ENCODE results near the gene SIM1.
"Not testable (repeated sequence)": the region's sequence is repeated elsewhere in the genome, so short reads cannot be mapped to it uniquely, and the experiment has no call there.

The SIM1 gene

DNA sequence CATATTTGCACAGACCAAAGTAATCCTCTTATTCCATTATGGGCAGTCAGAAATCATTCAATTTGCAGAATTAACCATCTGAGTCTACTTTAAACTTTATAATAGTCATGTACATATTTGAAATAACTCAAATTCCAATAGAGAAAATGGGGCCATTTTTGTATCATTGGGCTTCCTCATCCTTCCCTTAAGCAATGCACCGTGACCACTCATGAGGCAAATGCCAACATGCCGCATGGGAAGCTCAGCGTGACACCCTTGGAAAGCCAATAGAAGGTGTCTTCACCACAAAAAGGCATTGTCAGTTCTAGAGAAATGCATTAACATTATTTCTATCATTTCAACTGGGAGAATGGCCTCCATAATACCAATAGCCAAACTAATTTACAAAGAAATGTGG lies 38.5 kb downstream of the SIM1 start:
- DNase-seq, result no peak

DNA sequence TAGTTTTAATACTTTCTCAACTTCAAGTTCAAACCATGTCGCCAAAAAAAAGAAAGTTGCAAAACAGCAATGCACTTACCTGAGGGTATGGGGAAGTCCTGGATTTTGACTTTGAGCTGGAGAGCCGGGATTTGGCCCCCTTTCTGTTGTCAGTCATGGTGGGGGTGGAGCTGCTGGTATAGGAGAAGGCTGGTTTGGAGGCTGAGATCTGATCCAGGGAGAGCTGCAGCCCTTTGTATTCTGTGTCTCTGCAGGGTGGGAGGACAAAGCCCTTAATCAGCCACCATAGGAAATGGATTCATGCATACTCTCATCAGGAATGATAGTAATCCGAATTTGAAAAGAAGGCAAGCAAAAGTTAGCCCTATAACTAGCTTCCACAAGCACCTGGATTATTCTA lies 44.0 kb downstream of the SIM1 start:
- DNase-seq, result no peak

DNA sequence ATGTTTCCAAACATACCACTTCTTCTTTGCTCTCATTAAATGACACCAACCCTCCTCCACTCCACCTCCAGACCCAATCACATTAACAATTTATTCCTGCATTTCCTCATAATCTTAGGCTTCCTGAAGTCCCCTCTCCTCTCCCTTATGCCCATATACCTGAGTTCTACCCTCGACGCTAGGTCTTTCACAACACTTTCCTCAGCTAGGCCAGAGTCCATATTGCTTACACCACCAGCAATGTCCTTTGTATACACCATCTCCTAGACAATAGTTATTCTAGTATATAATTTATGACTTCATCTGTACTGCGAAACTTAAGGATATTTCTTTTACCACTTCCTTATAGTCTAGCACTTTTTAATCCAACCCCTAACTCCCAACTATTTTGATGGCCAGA lies 47.7 kb downstream of the SIM1 start:
- DNase-seq, result no peak

DNA sequence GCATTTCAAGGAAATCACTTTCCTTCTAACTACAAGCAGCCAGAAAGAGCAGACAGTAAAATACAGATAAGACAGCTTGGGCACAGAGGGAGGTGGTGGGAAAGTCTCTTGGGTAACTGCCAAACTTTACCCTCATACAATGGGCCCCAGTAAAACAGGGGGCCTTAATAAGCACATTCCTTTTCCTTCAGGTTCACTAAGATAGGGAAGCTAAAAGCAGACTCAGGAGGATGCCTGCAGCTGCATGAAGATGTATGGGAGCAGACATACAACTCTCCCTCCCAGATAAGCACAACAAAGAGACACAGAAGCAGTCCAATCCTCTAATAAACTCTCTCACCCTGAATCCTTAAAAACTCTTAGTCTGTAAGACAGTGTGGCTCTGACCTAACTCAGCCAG lies 49.0 kb downstream of the SIM1 start:
- no peak for DNase-seq

DNA sequence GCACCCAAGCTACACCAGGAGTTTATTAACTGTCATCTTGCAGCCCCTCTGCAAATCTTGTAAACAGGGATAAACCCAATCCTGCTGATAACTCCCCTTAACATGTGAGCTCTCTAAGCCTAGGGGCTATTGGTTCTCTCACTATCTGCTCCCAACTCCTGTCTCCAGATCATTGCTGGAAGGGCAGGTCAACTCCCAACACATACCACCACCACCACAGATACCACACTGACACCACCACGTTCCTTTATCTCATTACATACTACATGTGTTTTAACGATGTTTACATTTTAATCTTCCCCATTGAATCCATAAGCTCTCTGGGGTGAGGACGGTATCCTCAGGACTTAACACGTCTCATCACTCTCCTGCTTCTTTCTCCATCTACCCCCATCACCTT lies 51.8 kb downstream of the SIM1 start:
- no peak for DNase-seq

DNA sequence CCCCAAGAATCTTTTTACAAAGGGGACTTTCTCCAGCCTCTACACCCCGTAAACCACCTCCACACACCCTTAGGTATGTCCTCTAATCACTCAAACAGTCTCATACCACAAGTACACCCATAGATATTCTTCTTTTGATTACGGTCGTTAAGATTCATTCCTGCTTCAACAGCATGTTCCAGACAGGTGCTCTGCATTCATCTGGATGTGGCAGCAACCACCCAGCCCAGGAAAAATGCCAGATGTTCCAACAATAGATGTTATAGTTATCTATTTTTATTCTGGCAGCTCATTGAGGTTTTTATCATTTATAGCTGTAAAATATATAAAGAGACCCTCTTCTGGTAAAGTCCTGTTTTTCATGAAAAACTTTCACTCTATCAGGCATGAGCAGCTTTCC lies 60.7 kb downstream of the SIM1 start:
- no peak for DNase-seq

DNA sequence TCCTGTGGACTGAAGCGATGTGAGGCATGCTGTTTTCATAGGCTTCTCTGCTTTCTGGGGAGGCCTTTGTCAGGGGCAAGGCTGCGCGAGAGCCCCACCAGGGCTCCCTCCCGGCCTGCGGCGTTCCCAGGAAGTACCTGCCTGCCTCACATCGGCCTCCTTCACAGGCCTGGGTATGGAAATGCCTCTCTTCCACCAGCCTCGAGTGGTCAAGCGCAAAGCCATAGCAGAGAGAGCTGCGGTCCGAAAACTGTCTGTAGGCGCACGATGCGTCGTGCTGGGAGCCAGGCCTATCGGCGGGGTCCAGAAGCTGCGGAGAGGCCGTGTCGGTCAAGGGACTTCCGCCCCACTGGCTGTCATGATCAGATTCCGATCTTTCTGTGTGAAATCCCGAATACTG lies 71.2 kb downstream of the SIM1 start:
- no peak for DNase-seq

DNA sequence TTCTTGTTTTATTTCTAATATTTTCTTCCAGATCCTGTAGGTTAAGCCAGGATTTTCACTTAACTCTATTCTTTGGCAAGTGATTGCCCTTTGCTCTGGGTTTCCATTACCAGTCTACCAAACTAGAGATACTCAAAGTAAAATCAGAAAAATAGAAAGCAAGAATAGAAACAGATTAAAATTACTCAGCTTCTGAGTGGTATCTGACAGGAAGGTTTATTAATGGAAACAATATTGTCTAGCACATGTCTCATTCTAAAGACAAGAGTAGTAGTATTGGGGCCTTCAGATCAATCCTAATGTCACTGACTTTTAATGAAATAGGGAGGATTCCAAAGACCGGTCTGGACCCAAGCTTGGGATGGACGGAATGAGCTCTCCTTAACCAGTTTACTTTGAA lies 72.3 kb downstream of the SIM1 start:
- DNase-seq, result no peak

DNA sequence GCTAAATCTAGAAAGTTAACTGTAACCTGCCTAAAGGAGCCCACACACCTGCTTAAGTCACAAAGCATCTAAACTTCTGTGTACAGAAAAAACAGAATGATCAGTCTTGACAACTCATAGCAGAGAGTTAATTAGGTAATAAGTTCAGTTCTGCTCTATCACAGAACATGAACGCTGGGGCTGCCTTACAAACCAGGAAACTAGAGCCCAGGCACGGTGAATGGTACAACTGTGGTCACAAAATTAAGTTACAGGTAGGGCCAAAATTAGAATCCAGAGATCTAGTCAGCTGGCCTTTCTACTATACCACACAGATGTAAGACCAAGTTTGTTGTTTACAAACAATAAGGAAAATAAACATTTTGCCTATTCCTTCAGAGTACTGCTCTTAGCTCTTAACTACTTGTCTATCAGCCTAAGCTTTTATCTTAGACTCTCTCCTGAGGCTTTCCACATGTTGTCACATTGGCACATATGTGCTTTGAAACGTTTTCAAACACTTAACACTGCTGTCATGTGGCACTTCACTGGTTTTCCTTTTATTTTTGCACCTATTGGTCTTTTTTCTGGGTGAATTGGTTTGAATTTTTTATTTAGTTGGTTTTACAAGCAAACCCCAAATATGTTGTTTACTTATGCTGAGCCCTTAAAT lies 75.7 kb downstream of the SIM1 start:
- no peak for DNase-seq

DNA sequence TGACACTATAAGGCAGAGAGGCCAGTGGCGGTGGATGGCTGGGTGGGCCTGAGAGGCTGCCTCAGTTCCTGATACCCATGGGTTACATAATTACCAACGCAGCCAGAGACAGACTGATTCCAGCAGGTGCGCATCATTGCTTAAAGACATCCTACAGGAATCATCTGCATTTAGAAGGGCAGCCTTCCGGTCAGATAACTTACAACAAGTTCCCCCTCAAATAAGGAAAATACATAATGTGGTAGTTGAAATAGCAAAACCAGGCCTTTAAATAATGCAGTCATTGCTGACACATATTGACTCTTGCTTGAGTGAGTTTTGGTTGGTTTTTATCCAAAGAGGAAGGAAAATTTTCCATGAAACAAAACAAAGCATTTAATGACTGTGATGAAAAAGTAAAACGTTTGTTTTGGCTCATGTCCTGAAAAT lies 81.9 kb downstream of the SIM1 start:
- no peak for DNase-seq

DNA sequence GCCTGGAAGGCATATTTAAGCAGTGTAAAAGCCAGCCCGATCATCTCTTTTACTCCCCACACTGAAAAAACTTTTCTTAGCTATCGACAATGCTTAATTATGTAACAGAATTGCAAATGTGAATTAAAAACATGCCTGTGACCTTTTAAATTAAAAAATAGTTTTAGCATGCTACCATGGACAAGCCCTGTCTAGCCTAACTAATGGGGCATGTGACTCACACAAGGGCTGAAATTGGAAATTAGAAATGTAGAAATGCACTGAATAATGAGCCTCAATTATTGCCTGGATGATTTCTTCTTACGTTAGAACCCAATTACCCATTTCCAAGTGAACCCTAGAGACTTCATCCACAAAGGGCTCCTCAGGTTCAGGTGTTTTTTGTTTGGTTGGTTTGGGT lies 82.7 kb downstream of the SIM1 start:
- DNase-seq, result no peak

DNA sequence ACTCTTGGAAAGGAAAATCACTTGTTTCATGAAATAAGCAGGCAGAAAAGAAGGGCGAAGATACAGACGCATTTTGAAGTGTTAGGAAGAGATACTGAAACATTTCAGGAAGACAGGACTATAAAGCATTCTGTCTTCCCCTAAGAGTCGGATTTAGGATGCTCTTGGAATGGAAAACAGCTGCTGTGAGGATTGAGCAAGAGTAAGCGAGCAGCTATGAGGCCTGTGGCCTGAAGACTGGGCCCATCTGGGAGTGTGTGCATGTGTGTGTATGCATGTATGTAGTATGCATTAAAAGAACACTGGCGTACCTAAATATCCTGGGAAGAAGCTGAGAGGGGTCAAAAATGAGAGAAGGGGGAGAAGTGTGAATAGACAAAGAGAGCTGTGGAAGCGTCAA lies 83.6 kb downstream of the SIM1 start:
- DNase-seq, result no peak

DNA sequence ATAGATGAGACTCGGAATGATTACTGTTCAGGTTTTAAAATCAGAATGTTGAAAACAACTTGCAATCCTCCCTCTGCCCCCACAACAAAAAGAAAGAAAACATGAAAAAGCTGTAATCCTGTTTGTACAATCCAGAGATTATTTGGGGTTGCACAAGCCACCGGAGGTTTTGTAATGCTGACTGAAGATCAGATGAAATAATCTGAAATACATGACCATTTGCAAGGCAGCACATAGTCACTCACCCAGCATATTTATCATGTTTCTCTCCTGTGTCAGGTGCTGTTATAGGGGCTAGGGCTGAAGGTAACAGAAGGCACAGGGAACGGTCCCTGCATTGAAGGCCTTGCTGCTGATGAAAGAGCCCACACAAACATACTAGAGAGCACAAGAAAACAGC lies 85.3 kb downstream of the SIM1 start:
- no peak for DNase-seq

DNA sequence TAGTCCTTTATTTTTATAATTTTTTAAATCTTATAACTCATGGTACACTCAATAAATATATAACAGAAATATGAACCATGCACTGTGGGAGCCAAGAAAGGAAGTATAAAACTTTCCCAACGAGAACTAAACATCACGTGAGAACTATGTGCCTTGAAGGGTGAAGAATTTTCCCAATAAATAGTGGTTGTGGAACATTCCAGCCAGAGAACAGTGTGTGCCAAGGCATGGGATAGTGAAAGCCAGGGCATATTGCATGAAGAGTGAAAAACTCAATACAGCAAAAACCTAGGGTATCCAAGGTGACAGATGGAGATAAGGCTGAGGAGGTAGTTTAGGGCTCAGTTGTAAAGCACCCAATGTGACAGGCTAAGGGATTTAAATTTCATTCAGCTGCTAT lies 86.1 kb downstream of the SIM1 start:
- no peak for DNase-seq

DNA sequence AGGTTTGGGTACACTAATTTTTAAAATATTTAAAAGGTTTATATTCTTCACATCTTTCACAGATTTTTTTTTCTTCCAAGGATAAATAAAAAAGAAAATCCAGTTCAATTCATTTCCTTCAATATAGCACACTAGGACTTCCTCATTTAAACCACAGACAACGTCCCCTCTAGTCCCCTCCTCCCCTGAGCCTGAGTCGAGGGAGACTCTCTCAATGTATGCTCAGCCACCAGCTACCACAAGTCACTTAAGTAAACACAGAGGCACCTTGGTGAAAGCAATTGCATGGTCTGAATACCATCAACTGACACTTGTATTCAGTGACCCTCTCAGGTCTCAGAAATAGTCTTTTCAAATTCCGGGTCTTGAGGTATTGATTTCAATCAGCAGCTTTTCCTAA lies 88.6 kb downstream of the SIM1 start:
- no peak for DNase-seq

DNA sequence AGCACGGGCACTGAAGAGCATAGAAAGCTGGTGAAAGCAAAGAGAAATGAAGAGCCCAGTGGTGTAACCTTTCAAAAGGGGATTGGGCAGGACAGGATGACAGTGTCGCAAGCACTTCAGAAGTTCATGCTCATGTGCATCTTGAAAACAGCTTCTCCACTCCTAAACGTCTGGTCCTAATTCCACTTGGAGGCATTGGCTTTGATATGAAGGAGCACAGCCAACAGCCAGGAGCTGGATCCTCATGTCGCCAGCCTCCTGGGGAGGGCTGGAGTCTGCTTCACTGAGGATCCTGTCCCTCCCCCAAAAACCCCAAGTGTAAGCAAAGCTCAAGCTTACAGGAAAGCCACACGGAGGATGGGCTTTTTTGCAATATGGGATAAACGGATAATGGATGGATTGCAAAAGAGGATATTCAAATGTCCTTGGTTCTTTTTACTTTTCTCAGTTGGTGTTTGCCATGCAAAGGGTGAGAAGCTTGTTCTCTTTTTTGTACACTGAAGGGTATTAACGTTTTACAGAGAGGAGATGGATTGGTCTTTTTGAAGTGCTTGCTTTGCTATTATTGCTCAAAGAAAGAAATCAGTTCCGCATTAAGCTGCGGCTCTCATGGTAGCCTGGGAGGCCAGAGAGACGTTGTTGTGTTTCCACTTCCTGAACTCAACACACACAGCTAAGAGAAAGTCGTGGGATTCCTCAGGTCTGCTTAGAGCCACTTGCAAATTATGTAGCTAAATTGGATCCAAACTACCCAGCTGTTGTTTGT lies 92.2 kb downstream of the SIM1 start:
- no peak for DNase-seq

DNA sequence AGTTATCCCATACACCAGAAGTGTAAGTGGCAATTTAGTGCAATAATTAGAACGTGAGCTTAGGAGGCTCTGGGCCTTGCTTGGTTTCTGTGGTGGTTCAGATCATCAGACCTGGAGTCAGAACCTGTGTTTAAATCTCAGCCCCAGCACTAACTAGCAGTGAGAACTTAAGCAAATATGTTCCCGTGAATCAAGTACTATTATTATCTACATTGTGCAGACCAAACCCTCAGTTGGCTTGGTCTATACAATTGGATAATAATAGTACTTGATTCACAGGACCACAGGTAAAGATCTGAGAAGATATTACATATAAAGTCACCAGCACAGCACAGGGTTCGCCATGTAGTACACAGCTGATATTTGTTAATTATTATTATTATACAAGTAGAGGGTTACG lies 93.1 kb downstream of the SIM1 start:
- no peak for DNase-seq

DNA sequence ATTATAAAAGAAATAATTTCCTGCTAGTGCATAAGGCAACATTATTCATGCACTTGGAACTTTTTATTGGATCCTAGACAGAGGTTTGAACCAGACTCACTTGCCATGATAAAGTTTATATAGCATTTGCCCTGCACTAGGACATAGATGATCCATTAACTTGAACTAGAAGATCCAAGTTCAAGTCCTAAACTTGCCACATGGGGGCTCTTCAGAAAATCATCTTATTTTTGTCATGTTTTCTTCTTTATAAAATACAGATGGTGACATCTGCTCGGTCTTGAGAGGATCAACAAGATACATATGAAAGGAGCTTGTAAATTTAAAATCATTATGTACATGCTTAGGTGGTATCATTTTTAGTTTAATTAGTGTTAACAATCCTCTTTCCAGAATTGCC lies 94.5 kb downstream of the SIM1 start:
- DNase-seq, result no peak

DNA sequence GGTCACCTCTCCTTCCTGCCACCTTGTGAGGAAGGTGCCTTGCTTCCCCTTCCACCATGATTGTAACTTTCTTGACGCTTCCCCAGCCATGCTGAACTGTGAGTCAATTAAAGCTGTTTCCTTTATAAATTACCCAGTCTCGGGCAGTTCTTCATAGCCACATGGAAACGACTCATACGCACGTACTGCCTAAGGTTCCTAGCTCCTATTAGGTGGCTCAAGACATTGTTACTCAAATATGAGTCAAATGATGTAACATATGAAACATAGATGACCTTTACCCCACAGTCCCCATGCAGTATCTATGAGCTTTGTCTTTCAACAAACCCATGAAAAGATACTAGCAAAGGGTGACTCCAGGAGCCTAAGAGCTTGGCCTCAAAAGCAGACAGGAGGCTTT lies 98.3 kb downstream of the SIM1 start:
- DNase-seq, result no peak

DNA sequence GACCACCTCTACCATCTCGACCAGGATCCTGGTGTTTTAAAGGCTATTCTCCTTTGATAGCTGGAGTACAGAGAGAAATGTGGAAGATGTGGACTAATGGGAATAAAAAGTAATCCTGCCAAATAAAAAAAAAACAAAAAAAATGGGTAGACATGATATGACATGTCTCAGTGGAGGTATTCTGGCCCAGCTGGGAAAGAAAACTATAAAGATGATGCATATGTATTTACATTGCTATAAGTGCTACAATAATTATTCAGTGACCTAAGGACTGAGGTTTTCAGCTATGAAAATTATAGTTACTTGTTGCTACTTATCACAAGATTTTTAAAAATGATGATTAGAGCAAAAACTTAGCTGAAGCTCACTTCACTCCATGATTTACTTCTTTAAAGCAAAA lies 101.1 kb downstream of the SIM1 start:
- DNase-seq, result no peak

DNA sequence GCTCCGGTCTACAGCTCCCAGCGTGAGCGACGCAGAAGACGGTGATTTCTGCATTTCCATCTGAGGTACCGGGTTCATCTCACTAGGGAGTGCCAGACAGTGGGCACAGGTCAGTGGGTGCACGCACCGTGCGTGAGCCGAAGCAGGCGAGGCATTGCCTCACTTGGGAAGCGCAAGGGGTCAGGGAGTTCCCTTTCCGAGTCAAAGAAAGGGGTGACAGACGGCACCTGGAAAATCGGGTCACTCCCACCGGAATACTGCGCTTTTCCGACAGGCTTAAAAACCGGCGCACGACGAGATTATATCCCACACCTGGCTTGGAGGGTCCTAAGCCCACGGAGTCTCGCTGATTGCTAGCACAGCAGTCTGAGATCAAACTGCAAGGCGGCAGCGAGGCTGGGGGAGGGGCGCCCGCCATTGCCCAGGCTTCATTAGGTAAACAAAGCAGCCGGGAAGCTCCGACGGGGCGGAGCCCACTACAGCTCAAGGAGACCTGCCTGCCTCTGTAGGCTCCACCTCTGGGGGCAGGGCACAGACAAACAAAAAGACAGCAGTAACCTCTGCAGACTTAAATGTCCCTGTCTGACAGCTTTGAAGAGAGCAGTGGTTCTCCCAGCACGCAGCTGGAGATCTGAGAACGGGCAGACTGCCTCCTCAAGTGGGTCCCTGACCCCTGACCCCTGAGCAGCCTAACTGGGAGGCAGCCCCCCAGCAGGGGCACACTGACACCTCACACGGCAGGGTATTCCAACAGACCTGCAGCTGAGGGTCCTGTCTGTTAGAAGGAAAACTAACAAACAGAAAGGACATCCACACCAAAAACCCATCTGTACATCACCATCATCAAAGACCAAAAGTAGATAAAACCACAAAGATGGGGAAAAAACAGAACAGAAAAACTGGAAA lies 109.7 kb downstream of the SIM1 start:
- not testable (repeated sequence) for DNase-seq

DNA sequence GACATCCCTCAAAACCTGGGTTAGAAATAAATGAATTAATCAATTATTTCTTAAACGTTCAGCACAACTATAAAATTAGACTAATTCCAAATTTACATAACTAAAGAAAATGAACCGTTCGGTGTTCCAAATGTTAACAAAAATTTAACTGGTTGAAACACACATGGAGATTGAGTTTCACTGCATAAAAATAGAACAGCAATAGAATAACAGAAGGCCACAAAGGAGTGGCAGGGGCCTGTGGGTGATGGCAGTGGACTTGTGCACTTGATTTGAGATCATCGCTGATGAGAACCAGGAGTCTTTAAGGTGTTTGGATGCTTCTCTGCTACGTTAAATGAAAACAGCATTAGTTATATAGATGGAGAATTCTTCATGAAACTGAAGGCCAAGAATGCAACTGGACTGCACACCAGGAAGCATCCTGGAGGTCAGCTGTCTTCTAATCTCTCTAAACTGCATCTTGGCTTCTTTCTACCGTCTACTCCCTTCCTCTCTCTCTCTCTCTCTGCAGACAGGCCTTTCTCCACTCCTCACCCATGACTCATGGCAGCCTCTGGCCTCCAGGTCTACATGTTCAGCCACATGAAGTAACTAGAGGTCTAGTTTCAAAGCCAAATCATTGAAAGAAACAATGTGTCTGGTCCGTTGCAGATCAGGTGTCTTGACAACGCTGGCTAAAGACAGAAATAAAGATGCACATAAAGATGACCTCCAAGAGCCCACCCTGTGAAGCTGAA lies 111.3 kb downstream of the SIM1 start:
- DNase-seq, result no peak

DNA sequence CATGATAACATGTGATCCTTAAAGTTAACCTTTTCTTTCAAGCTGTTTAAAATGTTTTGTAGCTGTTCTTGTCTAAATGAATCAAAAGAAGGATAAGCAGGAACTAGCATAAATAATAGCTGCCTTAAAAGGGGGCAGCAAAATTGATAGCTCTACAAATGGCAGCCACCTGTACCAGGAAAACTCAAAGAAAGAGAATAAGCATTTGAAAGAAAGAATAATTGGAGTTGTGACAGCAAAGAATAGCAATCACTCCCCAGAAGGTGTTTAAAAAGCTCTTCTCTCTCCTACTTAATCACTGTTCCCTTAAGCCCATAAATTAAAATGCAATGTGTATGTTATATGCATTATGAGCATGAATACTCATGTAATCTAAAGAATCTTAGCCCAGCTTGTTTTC lies 114.6 kb downstream of the SIM1 start:
- DNase-seq, result no peak

Data from activated T-cell treated with anti-CD3 and anti-CD28 coated beads, Interleukin-2, amount 50 U/mL, for 1 hour (primary cell).